HL-60/S4 treated with phorbol 12-myristate 13-acetate at 8.2 ng/mL for 4 days and 3 days (cell line): ENCODE results near the gene ADARB2.
"Not testable (repeated sequence)": the region's sequence is repeated elsewhere in the genome, so short reads cannot be mapped to it uniquely, and the experiment has no call there.

Source experiments
- in situ Hi-C: fragments of 300-500 bp; cut with MboI; formaldehyde crosslinking; loops from 2 replicates; pipeline ENCODE4 v1.15.0; 2022; ENCODE audit warnings: low sequenced_read_pairs

Gene ADARB2

GRCh38 chr10:1416456-1417037 is 320.8 kb downstream of the ADARB2 start:
- in situ Hi-C loops = no loop called here

GRCh38 chr10:1414893-1415292 is 322.4 kb downstream of the ADARB2 start:
- in situ Hi-C loops = no loop called here

- in situ Hi-C loops = not testable (repeated sequence)
These were observed 323.0 kb downstream of the ADARB2 start for GRCh38 chr10:1414346-1414745.

GRCh38 chr10:1413823-1414222 is 323.5 kb downstream of the ADARB2 start:
- in situ Hi-C loops = no loop called here

GRCh38 chr10:1413256-1413655 is 324.1 kb downstream of the ADARB2 start:
- in situ Hi-C loops = no loop called here

- in situ Hi-C loops = no loop called here
These were observed 324.7 kb downstream of the ADARB2 start for GRCh38 chr10:1412531-1413189.

GRCh38 chr10:1411956-1412355 is 325.4 kb downstream of the ADARB2 start:
- in situ Hi-C loops = no loop called here

GRCh38 chr10:1411451-1411850 is 325.9 kb downstream of the ADARB2 start:
- in situ Hi-C loops = no loop called here

- in situ Hi-C loops = no loop called here
These were observed 326.6 kb downstream of the ADARB2 start for GRCh38 chr10:1410469-1411395.

- in situ Hi-C loops = no loop called here
These were observed 327.3 kb downstream of the ADARB2 start for GRCh38 chr10:1410032-1410431.

GRCh38 chr10:1409392-1409791 is 327.9 kb downstream of the ADARB2 start:
- in situ Hi-C loops = no loop called here

GRCh38 chr10:1408651-1409367 is 328.5 kb downstream of the ADARB2 start:
- in situ Hi-C loops = no loop called here

- in situ Hi-C loops = no loop called here
These were observed 330.1 kb downstream of the ADARB2 start for GRCh38 chr10:1406967-1407945.

- in situ Hi-C loops = no loop called here
These were observed 331.0 kb downstream of the ADARB2 start for GRCh38 chr10:1406132-1406966.

GRCh38 chr10:1404323-1405260 is 332.7 kb downstream of the ADARB2 start:
- in situ Hi-C loops = no loop called here

GRCh38 chr10:1403508-1404322 is 333.6 kb downstream of the ADARB2 start:
- in situ Hi-C loops = no loop called here

- in situ Hi-C loops = no loop called here
These were observed 334.4 kb downstream of the ADARB2 start for GRCh38 chr10:1402816-1403507.
